ENCODE data around the gene XK.
"Not testable (repeated sequence)": the region's sequence is repeated elsewhere in the genome, so short reads cannot be mapped to it uniquely, and the experiment has no call there.

The XK gene, protein sequence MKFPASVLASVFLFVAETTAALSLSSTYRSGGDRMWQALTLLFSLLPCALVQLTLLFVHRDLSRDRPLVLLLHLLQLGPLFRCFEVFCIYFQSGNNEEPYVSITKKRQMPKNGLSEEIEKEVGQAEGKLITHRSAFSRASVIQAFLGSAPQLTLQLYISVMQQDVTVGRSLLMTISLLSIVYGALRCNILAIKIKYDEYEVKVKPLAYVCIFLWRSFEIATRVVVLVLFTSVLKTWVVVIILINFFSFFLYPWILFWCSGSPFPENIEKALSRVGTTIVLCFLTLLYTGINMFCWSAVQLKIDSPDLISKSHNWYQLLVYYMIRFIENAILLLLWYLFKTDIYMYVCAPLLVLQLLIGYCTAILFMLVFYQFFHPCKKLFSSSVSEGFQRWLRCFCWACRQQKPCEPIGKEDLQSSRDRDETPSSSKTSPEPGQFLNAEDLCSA

DNA sequence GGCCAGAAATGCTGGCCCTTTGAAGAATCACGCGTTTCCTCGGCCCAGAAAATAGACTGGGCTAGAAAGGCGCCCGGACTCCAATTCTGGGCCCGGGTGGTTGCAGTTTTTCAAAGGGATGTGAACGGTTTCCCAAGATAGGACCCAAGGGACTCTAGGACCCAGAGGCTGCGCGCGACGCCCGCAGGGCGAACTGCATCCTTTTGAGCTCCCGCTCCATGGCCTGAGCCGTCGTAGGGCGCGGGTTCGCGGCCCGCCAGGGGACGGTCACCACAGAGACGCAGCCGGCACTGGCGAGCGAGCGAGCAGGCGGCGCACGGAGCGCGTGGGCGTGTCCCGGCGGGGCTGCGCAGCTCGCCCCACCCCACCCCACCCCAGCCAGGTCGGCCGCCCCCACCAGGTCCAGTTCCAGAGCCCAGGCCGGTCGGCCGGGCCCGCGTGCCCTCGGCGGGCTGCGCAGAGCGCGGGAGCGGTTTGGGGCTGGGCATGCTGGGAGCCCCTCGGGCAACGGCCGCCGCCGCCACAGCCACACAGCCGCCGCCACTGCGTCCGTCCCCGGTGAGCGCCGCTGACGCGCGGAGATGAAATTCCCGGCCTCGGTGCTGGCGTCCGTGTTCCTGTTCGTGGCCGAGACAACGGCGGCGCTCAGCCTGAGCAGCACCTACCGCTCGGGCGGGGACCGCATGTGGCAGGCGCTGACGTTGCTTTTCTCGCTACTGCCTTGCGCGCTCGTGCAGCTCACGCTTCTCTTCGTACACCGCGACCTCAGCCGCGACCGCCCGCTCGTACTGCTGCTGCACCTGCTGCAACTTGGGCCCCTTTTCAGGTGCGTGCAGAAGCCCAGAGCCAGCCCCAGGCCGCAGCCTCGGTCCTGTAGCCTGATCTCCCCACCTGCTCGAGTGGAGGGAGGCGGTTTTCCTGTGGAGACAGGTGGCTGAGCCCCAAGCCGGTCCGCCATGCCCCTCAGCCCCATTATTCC, at the start of gene XK:
XK (plus strand) TSS at position 411 of the 979 bp plus-strand sequence; CDS start at position 582, 171 bp downstream.
- DNase-seq (ENCODE audit: low spot score), result peak; percentile 1

DNA sequence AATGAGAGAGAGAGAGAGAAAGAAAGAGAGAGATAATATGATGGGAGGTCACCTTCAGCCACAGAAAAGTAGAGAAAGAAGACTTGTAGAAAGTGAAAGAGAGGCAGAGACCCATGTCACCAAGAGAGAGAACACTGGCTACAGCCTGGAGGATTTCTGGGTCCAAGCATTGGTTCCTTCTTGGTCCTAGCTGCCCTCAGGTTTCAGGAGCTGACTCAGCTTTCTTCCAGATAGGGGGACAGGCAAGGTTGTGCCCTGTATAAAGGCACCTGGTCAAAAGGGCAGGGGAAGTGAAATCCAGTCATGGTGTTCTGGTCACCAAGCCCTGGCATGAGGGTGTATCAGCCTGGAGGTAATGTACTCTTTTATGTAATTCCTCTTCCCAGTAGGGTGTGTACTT, 47.5 kb upstream of the XK start:
- DNase-seq (ENCODE audit: low spot score), result no peak

DNA sequence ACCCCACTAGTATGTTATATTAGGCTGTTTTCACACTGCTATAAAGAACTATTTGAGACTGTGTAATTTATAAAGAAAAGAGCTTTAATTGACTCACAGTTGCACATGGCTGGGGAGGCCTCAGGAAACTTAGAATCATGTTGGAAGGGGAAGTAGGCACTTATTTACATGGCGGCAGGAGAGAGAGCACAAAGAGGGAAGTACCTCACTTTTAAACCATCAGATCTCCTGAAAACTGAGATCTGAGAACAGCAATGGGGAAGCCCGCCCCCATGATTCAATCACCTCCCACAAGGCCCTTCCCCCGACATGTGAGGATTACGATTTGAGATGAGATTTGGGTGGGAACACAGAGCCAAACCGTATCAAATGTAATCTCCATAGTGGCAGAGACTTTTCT, 45.4 kb upstream of the XK start:
- no peak for DNase-seq (ENCODE audit: low spot score)

DNA sequence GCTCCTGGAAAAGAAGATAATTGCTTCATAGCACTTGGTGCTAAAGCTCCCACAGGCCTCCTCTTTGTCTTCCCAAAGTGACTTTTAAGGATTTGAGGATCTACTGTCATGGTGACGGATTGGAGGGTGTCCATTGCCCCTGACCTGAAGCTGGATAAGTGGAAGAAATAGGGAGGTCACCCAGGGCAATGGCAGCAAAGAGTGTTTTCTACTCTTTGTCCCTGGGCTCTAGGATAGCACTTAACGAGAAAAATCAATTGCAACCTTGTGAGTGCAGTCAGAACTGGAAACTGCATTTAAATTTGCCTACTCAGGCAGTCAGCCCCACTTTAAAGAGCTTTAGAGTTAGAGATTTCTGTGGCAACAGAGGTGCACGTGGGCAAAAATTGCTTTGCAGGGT, 43.7 kb upstream of the XK start:
- no peak for DNase-seq (ENCODE audit: low spot score)

DNA sequence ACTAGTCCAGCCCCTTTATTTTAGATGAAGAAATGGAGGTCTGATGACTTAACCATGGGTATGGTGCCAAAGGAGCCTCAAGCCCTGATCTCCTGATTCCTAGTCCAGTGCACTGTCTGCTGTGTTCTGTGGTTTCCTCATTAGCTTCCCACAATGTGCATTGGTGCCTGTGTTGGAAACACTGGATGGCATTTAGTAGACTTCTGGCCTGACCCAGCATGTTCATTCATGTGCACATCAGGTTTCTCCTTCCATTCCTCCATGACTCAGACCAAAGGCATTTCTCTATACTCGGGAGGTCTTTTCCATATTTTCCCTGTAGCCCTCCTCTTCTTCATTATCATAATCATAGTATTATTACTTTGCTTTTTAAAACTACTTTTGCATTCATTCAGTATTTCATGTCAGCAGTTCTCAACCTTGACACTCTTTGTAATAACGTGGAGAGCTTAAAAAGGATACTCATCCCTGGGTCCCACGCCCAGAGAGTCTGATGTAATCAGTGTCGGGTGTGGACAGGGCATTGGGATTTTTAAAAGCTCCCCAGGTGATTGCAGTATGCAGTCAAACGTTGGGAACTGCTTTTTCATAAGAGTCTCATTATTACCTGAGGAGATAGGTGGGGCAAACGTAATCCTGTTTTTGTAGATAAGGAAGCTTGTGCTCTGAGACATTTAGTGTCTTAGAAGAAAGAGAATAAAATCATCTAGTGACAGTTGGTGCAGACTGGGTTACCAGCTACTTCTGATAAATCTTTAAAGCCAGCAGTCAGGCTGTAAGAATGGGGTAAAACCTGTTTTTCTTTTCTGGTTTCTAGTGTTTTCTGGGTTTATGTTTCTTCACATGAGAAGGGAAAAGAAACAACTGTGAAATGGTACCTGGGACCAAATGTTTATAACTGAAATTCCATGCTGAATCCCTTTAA, 40.9 kb upstream of the XK start:
- peak; percentile 9 for DNase-seq (ENCODE audit: low spot score)

DNA sequence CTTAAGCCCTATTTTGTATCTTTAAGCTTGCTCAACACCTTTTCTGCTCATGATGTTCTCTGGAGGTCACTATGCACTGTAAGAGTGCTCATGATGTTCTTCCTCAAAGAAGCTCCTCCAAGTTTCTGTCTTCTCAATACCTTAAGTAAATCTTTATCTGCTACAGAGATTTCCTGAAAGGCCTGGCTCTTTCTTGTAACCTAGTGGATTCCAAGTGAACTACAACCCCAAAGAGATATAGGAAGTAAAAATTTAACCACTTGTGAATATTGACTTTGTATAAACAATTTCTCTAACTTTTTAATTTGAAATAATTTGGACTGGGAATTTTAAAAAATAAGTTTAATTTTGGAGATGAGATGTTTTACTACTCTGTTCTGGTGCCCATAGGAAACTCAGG, 39.3 kb upstream of the XK start:
- DNase-seq (ENCODE audit: low spot score), result no peak

DNA sequence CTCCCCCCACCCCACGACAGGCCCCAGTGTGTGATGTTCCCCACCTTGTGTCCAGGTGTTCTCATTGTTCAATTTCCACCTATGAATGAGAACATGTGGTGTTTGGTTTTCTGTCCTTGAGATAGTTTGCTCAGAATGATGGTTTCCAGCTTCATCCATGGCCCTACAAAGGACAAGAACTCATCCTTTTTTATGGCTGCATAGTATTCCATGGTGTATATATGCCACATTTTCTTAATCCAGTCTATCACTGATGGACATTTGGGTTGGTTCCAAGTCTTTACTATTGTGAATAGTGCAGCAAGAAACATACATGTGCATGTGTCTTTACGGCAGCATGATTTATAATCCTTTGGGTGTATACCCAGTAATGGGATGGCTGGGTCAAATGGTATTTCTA, 34.7 kb upstream of the XK start:
- not testable (repeated sequence) for DNase-seq (ENCODE audit: low spot score)

DNA sequence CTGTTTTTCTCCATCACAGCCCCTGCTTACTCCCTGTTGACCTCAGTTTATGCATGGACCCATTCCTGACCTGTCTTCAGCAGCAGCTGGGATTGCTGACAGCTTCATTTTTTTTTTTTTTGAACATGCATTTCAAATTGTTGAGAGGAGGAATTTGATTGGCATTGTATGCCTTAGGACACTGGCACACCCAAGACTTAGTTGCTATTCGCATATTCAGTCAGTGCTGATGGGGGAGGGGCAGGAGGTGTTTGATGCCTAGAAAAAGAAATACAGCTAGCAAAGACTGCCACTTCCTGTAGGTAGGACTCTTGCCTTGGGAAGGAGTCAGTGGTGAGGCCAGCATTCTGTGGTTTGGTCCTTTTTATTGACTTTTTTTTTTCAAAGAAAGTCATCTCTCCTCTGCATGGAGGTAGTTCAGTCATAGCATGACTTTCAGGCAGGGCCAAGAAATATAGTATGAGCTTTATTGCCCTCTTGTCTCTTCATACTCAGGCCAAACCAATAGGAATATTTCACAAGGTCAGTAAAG, 33.6 kb upstream of the XK start:
- DNase-seq (ENCODE audit: low spot score), result no peak

DNA sequence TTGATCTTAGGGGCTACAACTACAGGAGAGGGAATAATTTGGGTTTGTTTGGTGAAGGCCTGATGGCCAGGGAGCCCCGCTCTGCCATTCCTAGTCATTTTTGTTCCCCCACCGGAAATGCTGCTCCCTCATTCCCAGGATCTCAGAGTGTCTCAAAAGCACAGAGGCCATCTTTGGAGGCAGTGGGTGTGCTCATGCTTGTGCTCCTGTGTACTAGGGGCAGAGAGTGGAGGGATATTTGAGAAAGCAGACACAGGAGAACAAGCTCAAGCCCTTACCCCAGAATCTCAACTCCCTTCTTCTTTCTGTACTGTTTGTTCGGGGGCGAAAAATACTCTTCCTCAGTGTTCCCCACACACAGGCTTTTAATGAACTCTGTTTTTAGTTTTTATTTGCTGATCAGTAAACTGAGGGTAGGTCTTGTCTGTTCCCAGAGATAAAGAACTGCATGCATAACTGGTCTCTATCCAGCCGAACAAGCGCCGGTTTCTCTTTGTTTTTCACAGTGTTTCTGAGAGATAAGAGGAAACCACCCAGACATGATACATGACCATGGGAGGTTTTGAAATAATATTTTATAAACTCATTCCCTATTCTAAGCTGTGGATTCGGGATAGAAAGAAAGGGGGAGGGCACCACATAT, 32.9 kb upstream of the XK start:
- DNase-seq (ENCODE audit: low spot score), result no peak

DNA sequence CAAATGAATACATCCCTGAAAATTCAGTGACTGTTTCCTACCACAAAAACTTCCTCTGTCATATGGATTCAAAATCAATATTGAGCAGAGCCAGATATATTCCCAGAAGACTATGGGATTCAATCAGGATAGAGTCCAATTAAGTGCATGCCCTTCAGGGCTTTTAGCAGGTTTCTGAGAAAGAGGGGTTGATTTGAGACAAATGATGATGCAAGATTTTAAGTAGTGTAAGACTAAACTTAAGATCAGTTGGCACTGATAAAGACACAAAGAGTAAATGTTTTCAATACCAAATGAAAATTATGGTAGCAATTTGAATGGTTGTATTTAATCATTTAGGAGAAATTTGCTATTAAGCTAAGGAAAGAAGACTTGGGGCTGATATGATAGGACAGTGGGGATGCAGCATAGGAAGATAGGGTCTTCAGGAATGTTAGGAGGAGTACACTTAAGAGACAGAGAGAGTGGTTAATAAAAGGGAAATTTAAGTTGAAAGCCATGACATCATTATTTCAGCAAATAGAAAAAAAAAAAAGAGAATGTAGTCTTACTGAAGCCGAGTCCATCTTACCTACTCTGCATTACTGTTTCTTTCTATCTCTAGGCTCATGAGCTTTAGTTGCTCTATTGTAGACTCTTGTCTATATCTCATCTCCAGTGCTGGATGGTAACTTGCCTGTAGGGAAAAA, 32.0 kb upstream of the XK start:
- DNase-seq (ENCODE audit: low spot score), result no peak

DNA sequence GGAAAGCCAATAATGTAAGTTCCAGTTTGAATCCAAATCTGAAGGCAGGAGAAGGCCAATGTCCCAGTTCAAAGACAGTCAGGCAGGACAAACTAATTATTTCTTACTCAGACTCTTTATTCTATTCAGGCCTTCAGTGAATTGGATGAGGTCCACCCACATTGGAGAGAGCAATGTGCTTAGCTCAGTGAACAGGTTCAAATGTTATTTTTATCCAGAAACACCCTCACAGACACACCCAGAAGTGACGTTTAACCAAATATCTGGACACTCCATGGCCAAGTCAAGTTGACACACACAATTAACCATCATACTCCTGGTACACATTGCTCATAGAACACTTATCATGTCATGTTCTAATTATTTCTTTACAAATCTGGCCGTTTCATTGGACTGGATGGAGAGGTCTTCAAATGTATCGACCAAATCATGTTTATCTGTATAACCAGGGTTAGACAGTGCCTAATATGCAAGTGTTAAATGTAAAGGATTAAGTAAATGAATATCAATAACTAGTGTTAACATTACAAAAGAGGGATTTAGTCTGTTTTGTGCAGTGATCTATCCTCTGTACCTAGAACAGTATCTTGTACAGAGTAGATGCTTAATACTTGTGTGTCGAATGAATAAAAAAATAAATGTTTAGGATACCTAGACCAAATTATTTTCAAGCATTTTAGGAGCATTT, 27.1 kb upstream of the XK start:
- no peak for DNase-seq (ENCODE audit: low spot score)

DNA sequence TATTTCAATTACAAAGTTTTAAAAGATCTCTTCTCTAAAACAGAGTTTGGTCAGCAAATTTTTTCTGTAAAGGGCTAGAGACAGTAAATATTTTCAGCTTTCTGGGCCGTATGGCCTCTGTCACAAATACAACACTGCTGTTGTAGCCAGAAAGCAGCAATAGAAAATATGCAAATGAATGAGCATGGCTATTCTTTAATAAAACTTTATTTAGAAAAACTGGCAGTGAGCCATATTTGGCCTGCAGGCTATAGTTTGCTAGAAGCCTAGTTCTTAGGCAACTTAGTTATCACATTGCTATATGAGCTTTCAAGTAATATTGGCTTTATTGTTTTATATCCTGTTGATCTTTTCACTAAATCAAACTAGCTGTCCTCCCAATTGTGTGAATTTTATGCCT, 26.5 kb upstream of the XK start:
- DNase-seq (ENCODE audit: low spot score), result no peak

DNA sequence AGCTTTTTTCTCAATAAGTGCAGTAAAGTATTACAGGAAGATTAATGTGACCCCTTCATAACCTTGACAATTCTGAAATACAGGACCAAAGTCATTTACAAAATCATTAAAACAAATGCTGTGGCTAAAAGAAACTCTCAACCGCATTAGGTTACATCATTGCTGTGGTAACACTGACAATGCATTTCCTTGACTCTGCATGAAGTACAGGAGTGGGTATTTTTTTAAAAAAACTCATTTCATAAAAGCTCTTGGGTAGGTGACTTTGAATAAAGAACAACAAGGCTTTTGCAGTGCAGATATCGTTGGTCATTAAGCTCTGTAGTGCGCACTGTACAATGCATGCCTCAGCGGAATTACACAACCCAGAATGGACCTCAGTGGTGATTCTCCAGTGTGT, 23.4 kb upstream of the XK start:
- no peak for DNase-seq (ENCODE audit: low spot score)

DNA sequence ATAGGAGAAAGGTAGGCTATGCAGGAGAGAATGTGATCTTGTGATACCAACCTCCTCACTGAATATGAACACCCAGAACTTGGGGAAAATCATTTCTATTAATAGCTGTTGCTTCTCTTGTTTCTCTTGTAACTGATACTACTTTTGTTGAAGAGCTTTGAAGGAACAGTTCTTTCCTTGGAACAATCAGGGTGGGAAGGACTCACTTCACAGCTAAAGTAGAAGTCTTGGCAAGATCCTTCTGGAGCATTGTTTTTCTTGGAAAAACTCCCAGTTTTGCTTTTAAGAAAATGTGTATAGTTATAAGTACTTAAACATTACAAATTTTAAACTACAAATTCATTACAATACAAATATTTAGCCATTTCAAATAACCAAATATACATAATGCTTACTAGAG, 19.1 kb upstream of the XK start:
- DNase-seq (ENCODE audit: low spot score), result no peak

DNA sequence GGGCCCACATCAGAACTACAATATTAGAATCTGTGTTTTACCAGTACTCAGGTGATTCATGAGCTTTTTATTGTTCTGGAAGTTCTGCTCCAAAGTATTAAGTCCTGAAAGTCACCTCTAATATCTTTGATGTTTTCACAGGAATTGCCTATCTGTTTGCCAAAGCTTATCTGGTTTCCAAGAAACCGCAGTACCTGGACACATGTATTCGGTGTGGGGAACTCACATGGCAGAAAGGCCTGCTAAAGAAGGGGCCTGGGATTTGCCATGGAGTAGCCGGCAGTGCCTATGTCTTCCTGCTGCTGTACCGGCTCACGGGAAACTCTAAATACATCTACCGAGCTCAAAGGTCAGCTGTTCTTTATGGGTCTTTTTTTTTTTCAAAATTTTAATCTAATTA, 18.4 kb upstream of the XK start:
- DNase-seq (ENCODE audit: low spot score), result no peak

DNA sequence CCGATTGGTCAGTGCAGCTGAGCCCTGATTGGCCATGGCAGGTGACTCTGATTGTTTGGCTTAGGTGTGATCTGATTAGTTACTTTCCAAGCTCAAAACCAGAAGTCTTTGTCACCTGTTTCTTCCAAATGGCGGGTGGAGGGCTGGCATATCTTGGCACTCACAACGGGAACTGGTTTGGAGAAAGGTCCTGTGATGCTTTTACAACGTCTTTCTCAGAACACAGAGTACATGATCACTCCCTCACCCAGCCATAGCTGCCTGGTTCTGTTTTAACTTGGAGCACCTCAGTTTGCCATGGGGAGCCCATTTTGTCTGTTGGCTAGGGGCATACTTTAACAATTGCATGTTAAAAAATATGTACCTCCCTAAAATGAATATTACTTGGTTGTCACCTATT, 13.0 kb upstream of the XK start:
- no peak for DNase-seq (ENCODE audit: low spot score)

DNA sequence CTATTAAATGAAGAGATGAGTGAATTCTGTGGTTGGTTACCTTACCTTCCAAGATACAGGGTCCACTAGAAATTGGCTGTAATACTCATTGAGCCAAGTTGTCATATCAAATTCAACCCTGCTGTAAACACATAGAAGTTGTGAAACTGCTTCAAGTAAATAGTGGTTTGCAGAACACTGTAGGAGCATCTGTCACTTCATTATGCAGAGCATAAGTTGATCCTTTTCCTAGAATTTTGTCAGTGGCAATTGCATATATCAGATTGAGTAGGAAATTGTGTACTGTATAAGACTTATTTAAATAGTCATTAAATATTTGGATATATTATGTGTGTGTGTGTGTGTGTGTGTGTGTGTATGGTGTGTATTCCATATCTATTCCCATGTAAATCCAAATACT, 8.8 kb upstream of the XK start:
- DNase-seq (ENCODE audit: low spot score), result no peak

DNA sequence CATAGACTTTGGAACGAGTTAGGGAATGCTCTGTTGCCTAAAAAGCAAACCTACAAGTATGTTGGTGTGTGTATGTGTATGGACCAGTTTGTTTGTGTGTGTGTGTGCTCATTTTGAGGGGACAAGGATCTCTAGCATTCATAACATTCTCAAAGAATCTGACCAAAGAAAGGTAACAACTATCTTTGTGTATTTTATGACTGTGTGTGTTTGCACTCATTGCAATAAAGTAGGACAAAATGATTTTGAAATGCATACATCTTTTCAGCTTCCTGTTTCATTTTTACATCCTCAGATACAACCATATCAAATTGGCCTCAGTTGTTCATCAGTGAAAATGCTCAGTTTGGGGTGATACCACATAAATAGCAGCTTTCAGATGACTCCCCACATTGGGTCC, 8.3 kb upstream of the XK start:
- DNase-seq (ENCODE audit: low spot score), result no peak

DNA sequence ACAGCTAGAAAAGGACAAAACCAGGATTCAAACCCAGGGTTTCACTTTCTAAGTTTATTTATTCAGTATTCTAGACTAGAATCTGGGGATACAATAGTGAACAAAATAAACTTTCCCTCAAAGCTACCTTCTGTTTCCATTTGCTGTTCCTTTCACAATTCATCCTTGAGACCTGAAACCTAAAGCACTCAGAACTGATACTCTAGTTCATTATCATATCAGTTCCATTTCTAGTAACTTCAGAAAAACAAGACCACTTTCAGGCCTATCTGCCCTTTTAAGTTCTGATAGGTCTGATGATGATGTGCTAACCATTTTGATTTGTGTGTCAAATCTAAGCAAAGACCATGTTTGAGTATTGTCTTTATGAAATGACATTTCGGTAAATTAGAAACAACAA, 7.8 kb upstream of the XK start:
- DNase-seq (ENCODE audit: low spot score), result no peak

DNA sequence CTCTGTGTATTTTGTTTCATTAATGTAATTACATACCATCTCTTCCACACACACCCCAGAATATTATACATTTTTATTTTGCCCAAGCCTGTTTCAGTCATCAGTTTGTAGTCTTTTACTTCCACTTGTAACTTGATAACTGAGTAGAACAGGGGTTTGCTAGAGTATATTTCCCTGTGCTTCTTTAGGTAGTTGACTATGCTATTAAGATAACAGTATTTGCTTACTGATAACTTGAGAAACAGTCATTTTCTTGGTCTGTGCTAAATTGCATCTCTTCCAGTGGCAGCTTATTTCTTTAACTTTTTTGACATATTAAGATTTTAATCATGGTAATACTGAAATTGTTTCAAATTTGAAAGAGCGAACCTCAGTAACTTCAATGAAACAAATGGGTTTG, 7.0 kb upstream of the XK start:
- DNase-seq (ENCODE audit: low spot score), result no peak
